HG02763 (cell line): ENCODE results near the gene USP19.

ENCODE experiments used
- ATAC-seq: cut with Tn5 transposase; IDR thresholded peaks from one replicate; pipeline ENCODE4 v1.9.1; 2021; ENCODE audit warnings: mild to moderate bottlenecking, moderate library complexity; ENCODE audit not compliant: unreplicated experiment

Gene USP19

DNA sequence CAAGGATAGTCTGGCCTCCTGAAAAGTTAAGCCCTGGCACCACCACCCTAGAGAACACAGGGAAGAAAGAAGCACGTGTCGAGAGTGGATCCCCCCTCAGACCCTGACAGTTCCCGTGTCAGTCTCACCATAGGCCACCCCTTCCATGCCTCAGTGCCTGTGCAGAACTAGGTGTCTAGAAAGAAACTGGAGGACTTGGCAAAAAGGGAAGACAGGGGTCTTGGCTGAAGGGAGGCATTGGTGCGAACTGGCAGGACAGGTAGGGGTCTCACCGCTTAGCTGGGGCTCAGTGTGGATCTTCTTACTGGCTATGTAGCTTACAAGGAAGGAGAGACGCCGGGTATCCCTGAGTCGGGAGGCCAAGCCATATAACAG is 16.6 kb downstream of the USP19 start:
- ATAC-seq = no peak

DNA sequence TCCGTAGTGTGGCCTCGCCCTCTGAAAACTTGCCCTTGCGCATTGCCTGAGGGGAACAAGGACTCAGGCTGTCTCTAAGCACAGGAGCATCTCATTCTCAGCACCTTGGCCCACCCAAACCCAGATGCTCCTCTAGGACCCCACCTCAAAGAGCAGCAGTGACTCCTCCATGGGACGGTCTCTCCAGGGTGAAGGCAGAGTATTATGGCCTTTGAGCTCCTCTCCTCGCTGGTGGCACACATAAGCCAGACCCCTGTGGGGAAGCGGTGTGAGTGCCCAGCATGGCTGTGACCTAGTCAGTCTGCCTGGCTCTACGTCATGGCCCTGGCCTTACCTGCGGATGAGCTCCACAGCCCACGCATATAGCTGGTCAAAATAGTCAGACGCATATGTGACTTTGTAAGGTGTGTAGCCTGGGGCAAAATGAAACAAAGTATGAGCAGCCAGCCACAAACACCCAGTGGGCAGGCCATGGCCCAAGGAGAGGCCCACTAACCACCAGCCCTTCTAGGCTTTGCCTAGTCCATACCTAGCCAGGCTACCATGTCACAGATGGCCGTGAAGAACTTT is 20.5 kb downstream of the USP19 start:
- ATAC-seq = no peak

DNA sequence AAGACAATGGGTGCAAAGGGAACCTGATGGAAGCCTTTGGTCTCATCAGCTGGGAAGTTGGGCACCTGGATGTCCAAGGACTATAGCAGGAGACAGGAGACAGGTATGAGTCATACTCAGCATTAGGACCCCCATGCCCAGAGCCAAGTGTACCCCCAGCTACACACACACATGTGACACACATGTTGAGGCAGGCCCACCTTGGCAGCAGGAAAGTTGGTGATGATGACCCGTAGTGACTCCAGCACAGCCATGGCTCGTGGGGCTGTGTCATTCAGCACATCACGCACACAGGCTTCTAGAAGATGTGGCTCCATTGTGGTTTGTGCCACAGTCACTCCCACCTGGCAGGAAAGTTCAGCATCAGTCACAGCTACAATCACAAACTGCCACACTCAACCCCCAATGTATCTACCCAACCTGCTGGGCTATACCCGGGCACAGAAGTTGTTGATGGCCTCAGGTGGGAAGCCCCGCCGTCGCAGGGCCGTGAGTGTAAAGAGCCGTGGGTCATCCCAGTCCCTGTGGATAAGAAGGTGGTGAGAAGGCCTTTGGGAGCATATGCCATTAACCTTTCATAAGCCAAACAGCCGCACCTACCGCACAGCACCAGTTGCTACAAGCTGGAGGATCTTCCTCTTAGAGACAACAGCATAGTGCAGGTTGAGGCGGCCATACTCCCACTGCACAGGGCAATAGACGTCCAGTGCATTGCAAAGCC is 21.6 kb downstream of the USP19 start:
- ATAC-seq = no peak

DNA sequence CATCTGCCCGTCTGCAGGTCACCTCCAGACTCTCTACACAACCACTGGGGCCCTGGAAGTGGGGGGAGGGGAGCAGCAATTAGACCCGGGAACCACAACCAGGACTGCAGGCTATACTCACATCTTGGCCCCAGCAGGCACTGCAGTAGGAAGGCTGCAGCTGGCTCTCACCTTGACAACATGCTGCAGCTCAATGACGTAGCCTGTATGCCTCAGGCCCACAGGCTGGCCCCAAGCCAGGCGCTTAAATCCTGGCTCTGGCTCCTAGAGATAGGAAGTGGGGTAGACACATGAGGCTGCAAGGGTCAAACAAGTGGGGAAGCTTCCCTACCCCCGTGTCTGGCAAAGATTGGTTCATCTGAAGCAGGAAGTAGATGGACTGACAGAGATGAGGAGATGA is 22.2 kb downstream of the USP19 start:
- no peak for ATAC-seq

DNA sequence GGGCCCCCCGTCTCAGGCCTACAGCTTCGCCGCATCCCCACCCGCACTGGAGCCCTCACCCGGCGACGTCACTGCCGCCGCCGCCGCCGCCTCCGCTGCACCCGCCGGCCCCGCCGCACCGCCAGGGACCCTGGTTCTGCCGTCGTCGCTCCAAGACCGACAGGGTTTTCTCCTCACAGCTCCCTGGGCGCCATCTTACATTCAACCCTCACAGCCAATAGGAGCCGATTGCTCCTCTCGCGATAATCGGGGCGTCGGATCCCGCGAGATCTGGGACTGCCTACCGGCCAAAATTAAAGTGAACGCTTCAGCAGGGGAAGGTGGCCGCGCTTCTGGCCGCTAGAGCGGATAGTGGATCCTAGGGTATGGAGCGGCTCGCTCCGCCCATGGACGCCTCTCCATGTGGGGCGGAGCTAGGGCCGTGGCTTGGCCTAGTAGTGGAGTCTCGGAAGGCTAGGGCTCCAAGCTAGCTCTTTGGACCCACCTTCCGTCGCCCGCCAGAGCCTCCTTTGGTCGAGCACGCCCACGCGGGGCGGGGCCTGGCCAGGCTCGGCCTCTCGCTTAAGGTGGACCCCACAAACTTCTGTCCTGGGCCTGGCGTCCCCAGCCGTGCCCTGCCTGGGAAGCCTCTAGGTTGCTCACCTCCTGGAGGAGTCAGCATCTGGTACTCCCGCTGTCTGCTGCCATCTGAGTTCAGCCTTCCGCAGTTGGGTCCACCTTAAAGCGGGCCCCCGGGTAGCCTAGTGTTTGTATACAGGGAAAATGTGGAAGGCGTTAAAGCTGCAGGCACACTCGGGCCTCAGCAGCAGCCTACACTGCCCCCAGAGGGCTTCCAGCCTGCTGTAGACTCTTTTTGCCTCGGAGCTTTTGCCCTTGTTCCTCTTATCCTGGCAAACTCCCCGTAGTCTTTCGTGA is 26.5 kb downstream of the USP19 start, which contains the start of gene QRICH1:
Gene QRICH1 (minus strand): TSS at position 219 of the 915 bp plus-strand sequence. CDS start 17,054 bp downstream, outside the sequence.
- ATAC-seq = peak; percentile 77

DNA sequence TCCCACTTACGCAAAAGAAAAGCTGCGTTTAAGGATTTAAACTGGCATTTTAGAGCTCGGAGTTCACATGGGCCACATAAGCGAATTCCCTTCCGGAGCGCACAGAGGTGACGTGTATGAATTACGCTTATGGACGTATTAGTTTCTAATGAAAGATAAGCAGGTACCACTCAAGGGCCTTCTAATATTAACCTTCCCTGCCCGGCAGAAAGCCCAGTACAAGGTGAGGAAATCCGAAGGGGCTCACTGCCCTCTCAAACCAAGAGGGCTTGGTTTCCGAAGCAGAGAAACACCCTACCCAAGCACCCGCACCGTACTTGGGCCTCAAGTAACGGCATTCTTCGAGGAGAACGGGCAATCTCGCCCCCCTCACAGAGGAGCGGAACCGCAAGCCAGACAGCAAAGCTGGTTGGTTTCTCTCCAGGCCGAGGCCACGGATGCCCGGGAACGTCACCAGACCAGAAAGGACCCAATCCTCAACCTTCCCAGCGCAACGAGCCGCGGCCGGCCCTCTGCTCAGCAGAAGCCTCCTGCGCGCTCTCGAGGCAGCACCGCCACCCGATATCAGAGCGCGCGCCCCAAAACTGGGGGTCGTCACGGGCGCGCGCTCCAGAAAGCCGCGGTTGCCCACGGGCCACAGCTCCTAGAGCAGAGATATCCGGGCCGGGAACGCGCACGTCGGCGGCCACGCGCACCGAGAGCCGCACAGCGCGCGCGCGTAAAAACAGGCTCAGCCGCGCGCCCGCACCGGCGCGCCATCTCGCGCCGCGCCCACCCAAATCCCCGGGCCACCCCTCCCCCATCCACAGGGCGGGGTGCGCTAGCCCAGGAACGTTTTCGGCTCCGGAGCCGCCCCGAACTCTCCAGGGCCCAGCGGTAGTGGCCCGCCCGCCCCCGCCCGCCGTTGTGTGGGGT is 27.4 kb downstream of the USP19 start:
- peak; percentile 34 for ATAC-seq

DNA sequence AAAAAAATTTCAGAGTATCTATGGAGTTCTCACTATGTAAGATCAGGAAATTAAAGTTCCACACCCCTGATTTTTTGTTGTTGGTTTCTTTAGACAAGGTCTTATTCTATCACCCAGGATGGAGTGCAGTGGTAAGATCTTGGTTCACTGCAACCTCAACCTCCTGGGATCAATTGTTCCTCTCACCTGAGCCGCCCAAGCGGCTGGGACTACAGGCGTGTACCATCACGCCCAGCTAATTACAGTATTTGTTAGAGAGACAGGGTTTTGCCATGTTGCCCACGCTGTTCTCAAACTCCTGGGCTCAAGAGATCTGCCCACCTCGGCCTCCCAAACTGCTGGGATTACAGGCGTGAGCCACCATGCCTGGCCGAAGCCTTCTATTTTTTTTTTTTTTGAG is 39.2 kb downstream of the USP19 start:
- ATAC-seq = no peak

DNA sequence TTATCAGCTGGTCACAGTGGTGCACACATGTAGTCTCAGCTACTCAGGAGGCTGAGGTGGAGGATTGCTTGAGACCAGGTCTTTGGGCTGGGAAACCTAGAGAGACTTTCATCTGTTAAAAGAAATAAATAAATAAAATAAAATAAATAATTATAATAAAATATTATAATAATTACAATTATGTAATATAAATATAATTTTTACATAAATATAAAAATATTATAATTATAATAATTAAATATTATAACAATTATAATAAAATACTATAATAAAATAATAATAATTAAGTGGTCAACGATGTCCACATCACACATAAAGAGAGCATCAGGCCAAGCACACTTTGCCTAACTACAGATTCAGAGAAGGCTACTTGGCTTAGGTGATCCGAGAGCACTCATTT is 41.4 kb downstream of the USP19 start:
- no peak for ATAC-seq

DNA sequence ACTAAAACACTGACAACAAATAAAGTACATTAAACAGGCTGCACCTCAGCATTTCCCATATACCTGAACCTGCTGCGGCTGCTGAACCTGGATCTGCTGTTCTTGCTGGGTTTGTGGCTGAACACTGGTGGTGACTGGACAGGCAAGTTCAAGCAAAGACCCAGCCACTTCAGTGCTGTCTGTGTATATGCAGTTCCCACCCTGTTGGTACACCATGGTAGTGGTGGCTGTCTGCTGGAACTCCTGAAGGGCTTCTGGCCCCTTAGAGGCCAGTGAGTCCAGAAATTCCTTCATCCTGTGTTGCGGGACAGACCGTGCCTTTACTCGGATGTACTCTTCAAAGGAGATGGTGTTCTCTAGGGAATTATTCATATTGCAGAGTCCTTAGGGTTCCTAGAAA is 44.0 kb downstream of the USP19 start:
- no peak for ATAC-seq

DNA sequence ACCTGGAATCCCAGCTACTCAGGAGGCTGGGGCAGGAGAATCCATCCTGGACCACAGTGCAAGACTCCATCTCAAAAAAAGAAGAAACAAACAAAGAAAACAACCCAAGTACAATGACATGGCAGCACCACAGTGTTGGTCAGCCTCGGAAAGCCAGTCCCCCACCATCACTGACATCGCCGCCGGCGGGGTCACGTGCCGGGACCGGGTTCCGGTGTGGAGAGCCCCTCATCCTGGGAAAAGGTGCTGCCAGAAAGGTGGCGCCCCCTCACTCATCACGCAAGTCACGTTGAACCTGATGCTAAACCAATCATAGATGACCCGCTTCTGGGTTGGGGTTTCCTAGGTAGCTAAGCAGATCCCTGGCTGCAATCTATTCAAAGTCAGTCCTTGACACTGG is 44.5 kb downstream of the USP19 start:
- no peak for ATAC-seq
